Posterior vena cava (tissue), 2 donors: ENCODE measurements around the gene GAPVD1. TPM values are rescaled to one million over a fixed set of nuclear protein-coding genes. Genes with fewer than 3 reads are reported as not detected.

Experiments
- DNase-seq: peaks from one replicate; pipeline ENCODE4 v3.0.0-alpha.2; 2020; ENCODE audit warnings: low spot score
- intact Hi-C, 2 donors: fragments of 100-400 bp; cut with DNase I; formaldehyde crosslinking; loops; one replicate each; pipeline versions ENCODE4 v1.14.1 to v1.14.2; 2022 to 2023
- total RNA-seq, 2 donors: library from RNA; stranded (reverse); fragmentation: NEBNext Ultra II Directional; extraction: Animal tissue kit (Norgen Biotek cat#: 25700); gene quantifications; one replicate each; pipeline ENCODE4 v1.2.1, GENCODE V29; 2021
- donor health status: DM: yes; HTN: yes; CAD: no.
- donor health status: DM: yes; HTN: yes; CAD: no.

GAPVD1 gene
- total RNA-seq, 2 donors from 2014 or later: 42.5 to 53.3 TPM

- DNase-seq: no peak
- intact Hi-C loops: no loop called here
These were observed 82.1 kb downstream of the GAPVD1 start for GRCh38 chr9:125343518-125344275.

GRCh38 chr9:125346080-125346732 lies 84.6 kb downstream of the GAPVD1 start:
- intact Hi-C loops: no loop called here

GRCh38 chr9:125355601-125356000 lies 94.0 kb downstream of the GAPVD1 start:
- no peak for DNase-seq
- intact Hi-C loops: no loop called here

More at GRCh38 chr9:125346080-125346732, 84.6 kb downstream of the GAPVD1 start:
- no peak for DNase-seq

- intact Hi-C loops: no loop called here
These were observed 94.4 kb downstream of the GAPVD1 start for GRCh38 chr9:125356032-125356431.

GRCh38 chr9:125359011-125359410 lies 97.4 kb downstream of the GAPVD1 start:
- no peak for DNase-seq
- intact Hi-C loops: no loop called here

More at GRCh38 chr9:125356032-125356431, 94.4 kb downstream of the GAPVD1 start:
- DNase-seq: no peak

GRCh38 chr9:125360601-125361000 lies 99.0 kb downstream of the GAPVD1 start:
- intact Hi-C loops: loop anchor here in 1 of 2 donors (10.0 kb wide), 1 partner anchor 506 kb away; the partner anchor contains the start of gene WDR38

GRCh38 chr9:125361837-125362531 lies 100.4 kb downstream of the GAPVD1 start:
- intact Hi-C loops: loop anchor here in 1 of 2 donors (10.0 kb wide), 1 partner anchor 507 kb away; the partner anchor contains the start of gene WDR38
- DNase-seq: no peak

More at GRCh38 chr9:125360601-125361000, 99.0 kb downstream of the GAPVD1 start:
- DNase-seq: no peak

- intact Hi-C loops: loop anchor here in 1 of 2 donors (10.0 kb wide), 1 partner anchor 512 kb away; the partner anchor contains the start of gene WDR38
These were observed 105.0 kb downstream of the GAPVD1 start for GRCh38 chr9:125366676-125367075.

GRCh38 chr9:125370786-125371185 lies 109.2 kb downstream of the GAPVD1 start:
- no peak for DNase-seq
- intact Hi-C loops: loop anchor here (10.0 kb wide), 2 partner anchors 516 to 596 kb away; partner anchors contain the start of genes NR6A1 (in 1 of the 2), OLFML2A (in 1 of the 2) and WDR38 (in 1 of the 2)

More at GRCh38 chr9:125366676-125367075, 105.0 kb downstream of the GAPVD1 start:
- no peak for DNase-seq

- peak; percentile 67 for DNase-seq
- intact Hi-C loops: loop anchor here (10.0 kb wide), 2 partner anchors 518 to 598 kb away; partner anchors contain the start of genes NR6A1 (in 1 of the 2), OLFML2A (in 1 of the 2) and WDR38 (in 1 of the 2)
These were observed 111.0 kb downstream of the GAPVD1 start for GRCh38 chr9:125372441-125373226.

GRCh38 chr9:125374443-125375309 lies 113.0 kb downstream of the GAPVD1 start:
- DNase-seq: peak; percentile 88
- intact Hi-C loops: loop anchor here (10.0 kb wide), 2 partner anchors 520 to 600 kb away; partner anchors contain the start of genes NR6A1 (in 1 of the 2), OLFML2A (in 1 of the 2) and WDR38 (in 1 of the 2)

- intact Hi-C loops: loop anchor here (10.0 kb wide), 2 partner anchors 521 to 601 kb away; partner anchors contain the start of genes NR6A1 (in 1 of the 2), OLFML2A (in 1 of the 2) and WDR38 (in 1 of the 2)
- peak; percentile 69 for DNase-seq
These were observed 114.2 kb downstream of the GAPVD1 start for GRCh38 chr9:125375820-125376219.

- DNase-seq: peak; percentile 59
- intact Hi-C loops: loop anchor here (10.0 kb wide), 2 partner anchors 522 to 602 kb away; partner anchors contain the start of genes NR6A1 (in 1 of the 2), OLFML2A (in 1 of the 2) and WDR38 (in 1 of the 2)
These were observed 114.9 kb downstream of the GAPVD1 start for GRCh38 chr9:125376261-125377226.

- DNase-seq: peak; percentile 56
- intact Hi-C loops: loop anchor here (10.0 kb wide), 2 partner anchors 523 to 603 kb away; partner anchors contain the start of genes NR6A1 (in 1 of the 2), OLFML2A (in 1 of the 2) and WDR38 (in 1 of the 2)
These were observed 116.1 kb downstream of the GAPVD1 start for GRCh38 chr9:125377584-125378250.

GRCh38 chr9:125378778-125379177 lies 117.2 kb downstream of the GAPVD1 start:
- DNase-seq: peak; percentile 29
- intact Hi-C loops: loop anchor here (10.0 kb wide), 2 partner anchors 524 to 604 kb away; partner anchors contain the start of genes NR6A1 (in 1 of the 2), OLFML2A (in 1 of the 2) and WDR38 (in 1 of the 2)
